GM21360 (cell line): ENCODE measurements around the gene MYH7.
"Not testable (repeated sequence)": the region's sequence is repeated elsewhere in the genome, so short reads cannot be mapped to it uniquely, and the experiment has no call there.

ENCODE experiments used
- ATAC-seq: cut with Tn5 transposase; IDR thresholded peaks from one replicate; pipeline ENCODE4 v1.9.1; 2021; ENCODE audit warnings: mild to moderate bottlenecking, moderate library complexity; ENCODE audit not compliant: unreplicated experiment

Gene MYH7

DNA sequence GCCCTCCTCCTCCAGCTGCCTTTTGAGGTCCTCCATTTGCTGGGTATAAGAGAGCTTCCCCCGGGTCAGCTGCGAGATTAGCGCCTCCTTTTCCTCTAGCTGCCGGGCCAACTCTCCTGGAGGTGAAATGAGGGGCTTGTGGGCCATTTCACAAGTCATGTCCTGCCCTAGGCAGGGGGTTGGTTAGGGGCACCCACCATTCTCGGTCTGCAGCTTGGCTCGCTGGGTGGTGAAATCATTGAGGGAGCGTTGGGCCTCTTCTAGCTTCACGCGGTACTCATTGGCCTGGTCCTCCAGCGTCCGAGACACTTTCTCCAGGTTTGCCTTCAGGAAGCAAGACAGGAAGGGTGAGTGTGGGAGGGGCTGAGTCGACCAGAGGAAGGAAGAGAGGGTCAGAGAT lies 46.1 kb downstream of the MYH7 start:
- no peak for ATAC-seq

GRCh38 chr14:23388996-23389395 lies 46.5 kb downstream of the MYH7 start:
- no peak for ATAC-seq

DNA sequence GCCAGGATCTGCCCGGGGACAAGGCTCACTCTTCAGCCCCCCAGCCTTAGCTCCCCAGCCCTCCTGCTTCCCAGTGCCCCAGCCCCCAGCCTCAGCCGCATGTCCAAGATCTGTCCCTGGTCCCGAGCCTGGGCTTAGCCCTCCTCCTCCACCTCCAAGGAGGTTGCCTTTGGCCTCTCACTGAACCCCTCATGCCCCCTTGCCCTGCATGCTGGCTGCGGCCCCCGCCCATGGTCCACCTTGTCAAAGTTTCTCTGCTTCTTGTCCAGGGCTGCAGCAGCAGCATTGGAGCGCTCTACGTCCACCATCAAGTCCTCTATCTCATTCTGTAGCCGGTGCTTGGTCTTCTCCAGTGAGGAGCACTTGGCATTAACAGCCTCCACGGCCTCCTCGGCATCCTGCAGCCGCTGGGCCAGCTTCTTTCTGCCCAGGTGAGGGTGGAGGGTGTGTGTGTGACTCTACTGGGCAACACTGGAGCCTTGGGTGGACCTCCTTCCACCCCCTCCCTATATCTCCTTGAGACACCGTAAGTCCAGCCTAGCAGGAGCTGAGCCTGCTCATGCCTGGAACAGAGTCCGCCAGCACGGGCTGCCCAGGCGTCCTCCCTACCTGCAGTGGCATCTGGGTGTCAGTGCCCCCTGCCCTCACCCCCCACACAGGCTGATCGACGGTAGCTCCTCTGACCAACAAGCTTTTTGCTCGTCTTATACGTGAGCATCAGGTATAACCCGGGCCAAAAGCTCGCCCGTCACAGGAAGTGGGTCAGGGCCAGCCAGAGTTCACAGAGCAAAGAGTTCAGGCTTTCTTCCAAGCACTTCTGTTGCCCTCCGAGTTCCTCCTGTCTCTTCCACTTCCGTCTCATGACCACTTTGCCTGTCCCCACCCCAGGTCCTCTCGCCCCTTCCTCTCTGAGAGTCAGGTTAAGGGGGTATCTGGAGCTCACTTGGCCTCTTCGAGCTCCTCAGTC lies 47.3 kb downstream of the MYH7 start:
- ATAC-seq: no peak

DNA sequence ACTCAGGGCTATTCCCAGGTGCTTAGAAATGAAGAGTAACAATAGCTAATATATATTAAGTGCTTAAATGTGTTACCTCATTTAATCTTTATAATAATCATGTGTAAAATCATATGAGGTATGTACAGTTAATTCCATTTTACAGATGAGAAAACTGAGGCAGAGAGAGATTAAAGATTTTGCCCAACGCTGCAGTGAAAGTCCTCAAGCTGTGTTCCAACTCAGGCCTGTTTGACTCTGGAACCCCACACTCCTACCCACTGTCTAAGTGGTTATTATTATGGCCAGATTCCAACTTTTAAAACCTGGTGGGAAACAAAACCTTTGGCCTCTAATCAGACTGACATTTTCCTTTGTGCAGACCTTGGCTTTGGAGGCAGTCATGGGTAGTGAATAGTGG lies 48.5 kb downstream of the MYH7 start:
- no peak for ATAC-seq

GRCh38 chr14:23386266-23386657 lies 49.2 kb downstream of the MYH7 start:
- ATAC-seq: not testable (repeated sequence)

DNA sequence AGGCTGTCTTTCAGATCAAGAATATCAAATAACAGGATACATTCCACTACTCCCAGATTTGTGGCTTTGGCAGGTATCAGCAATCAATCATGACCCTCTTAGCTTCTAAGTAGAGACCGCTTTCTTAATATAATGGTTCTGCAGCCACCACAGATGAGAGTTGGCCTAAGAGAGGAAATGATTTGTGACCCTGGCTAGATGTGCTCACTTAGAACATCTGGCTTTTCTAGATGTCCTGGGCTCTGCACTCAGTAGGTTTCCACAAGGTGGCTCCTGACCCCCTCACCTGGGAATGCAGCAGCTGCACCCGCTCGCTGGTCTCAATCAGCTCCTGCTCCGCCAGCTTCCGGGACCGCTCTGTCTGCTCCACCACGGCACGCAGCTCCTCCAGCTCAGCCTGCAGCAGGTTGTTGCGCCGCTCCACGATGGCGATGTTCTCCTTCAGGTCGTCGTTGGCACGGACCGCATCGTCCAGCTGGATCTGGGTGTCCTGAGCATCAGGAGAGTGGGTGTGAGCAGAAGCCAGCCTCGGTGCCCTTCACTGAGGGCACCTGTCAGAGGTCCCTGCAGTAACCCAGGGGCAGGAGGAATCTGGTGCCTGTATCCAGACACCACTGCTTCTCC lies 49.7 kb downstream of the MYH7 start:
- ATAC-seq: no peak

DNA sequence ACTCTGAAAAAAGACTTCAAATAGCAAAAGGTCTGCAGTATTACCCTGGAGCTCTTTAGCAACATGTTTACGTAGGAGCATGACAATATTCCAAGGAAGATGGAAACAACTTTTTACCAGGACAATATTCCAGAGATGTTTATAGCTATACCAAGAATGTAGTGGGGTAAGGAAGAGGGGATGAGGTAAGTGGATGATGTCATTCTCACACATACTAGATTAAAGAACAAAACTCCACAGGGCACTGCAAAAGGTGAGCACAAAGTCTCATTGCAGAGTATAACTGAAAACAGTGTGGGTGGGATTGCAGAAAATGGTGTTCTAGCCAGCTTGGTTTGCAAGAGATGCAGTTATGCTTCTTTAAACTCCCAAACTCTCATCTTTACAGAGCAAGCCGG lies 50.2 kb downstream of the MYH7 start:
- no peak for ATAC-seq

GRCh38 chr14:23384364-23385080 lies 50.9 kb downstream of the MYH7 start:
- no peak for ATAC-seq

- ATAC-seq: no peak
Measured at GRCh38 chr14:23382731-23383440, 52.6 kb downstream of the MYH7 start.

DNA sequence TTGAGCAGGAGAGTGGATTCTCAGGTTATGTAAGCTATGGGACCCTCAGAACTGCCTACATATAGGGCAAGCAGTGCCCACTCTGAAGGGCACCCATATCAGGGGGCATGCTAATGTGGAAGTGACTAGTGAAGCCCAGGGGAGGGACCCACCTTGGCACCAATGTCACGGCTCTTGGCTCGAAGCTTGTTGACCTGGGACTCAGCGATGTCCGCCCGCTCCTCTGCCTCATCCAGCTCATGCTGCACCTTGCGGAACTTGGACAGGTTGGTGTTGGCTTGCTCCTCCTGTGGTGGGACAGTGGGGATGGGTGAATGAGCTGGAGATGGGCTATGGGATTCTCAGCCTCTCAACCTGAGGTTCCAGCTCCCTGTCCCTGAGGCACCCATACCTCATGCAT lies 53.2 kb downstream of the MYH7 start:
- no peak for ATAC-seq

DNA sequence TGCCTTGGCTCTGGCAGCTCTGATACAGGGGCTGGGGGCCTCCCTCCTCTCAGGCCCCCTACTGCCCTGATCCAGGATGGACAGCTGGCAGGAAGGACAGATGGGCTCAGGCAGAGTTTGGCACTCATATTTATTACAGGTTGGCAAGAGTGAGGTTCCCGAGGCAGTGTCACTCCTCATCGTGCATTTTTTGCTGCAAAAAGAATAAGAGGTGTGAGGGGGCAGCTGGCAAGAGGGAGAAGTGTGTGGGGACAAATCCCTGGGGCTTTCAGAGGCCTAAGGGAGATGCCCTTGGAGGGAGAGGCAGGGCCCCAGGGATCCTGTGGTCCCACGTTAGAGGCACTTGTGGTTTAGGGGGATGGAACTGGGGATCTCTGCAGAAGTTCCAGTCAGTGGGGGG lies 53.6 kb downstream of the MYH7 start:
- no peak for ATAC-seq

- no peak for ATAC-seq
Measured at GRCh38 chr14:23380976-23381375, 54.5 kb downstream of the MYH7 start.

DNA sequence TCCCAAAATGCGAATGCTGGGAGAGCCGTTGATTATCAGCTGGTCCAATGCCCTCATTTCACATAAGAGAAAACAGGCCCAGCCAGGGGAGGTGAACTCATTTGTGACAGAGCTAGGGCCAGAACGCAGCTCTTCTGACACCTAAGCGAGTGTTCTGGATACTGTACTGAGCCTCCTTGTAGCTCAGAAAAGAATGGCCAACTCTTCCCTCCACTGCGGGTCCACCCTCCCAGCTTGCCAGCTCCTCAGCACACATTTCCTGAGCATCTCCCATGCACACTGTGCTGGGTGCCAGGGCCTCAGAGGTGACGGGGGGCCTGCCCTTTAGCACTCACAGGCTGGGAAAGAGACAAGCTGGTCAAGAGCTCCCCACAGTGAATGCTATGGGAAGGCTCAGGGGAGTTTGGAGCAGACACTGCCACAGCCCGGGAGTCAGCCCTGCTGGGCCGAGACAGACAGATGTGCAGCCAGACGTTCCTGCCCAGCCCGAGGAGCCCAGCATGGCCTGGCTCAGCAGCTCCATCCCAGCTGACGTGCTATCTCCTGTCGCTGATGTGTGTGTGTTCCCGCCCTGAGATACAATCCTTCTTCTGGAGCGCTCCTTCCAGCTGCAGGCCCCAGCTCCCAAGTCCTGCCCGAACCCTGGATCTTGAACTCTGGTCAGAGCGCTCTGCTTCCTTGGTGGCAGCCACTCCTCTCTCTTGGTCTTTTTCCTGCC lies 55.1 kb downstream of the MYH7 start:
- no peak for ATAC-seq

GRCh38 chr14:23379366-23380196 lies 55.9 kb downstream of the MYH7 start:
- ATAC-seq: no peak

DNA sequence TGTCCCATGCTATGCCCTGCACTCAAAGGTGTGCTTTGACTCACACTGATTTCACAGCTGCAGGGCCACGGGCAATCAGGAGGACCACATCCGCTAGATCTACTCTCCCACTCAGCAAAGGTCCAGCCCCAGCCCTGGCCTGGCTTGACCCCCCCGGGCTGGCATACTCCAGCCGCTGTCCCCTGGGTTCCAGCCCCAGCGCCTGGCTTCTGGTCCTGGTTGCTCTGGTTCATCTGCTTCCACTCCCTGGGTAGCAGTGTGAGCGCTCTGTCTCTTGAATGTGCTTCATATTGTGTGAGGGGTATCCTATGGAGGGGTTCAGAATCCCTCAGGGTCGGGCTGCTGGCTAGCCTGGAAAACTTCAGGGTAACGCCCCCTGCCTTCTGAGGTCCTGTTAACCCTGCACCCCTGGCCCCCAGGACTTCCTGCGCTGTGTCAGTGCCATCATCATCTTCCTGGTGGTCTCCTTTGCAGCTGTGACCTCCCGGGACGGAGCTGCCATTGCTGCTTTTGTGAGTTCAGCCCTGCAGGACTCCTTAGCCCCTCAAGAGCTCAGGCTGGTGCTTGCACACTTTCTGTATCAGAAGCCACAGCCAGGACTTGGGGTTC lies 56.7 kb downstream of the MYH7 start:
- no peak for ATAC-seq

GRCh38 chr14:23377573-23378563 lies 57.6 kb downstream of the MYH7 start:
- no peak for ATAC-seq

- no peak for ATAC-seq
Measured at GRCh38 chr14:23377198-23377550, 58.3 kb downstream of the MYH7 start.
